Measurements from ENCODE around the gene HTRA1. TPM values are rescaled to one million over a fixed set of nuclear protein-coding genes. Genes with fewer than 3 reads are reported as not detected.

HTRA1 gene
- total RNA-seq, 1 donor from 2014 or later = 55.2 TPM

- no peak for DNase-seq (ENCODE audit: low spot score)
These were observed 93.0 kb downstream of the HTRA1 start for GRCh38 chr10:122554131-122555036.

- DNase-seq (ENCODE audit: low spot score) = no peak
These were observed 94.1 kb downstream of the HTRA1 start for GRCh38 chr10:122555442-122555841.

- no peak for DNase-seq (ENCODE audit: low spot score)
These were observed 96.2 kb downstream of the HTRA1 start for GRCh38 chr10:122557516-122557915.

- no peak for DNase-seq (ENCODE audit: low spot score)
These were observed 97.1 kb downstream of the HTRA1 start for GRCh38 chr10:122558452-122558851.

- DNase-seq (ENCODE audit: low spot score) = no peak
These were observed 97.9 kb downstream of the HTRA1 start for GRCh38 chr10:122559228-122559627.

- DNase-seq (ENCODE audit: low spot score) = no peak
These were observed 99.0 kb downstream of the HTRA1 start, which contains the start of gene DMBT1 for GRCh38 chr10:122560279-122560804. Gene DMBT1 (plus strand): TSS chr10:122560754. CDS start chr10:122560771, 17 bp downstream.

GRCh38 chr10:122561212-122561611 lies 99.9 kb downstream of the HTRA1 start:
- DNase-seq (ENCODE audit: low spot score) = no peak

- DNase-seq (ENCODE audit: low spot score) = no peak
These were observed 100.4 kb downstream of the HTRA1 start for GRCh38 chr10:122561792-122562191.

Other genes starting within 250 kb of the HTRA1 start
- 51.2 TPM for gene BTBD16, start 190.3 kb upstream of the HTRA1 start, total RNA-seq
- gene PLEKHA1, start 86.8 kb upstream of the HTRA1 start, total RNA-seq = 41.9 TPM
- gene ARMS2, start 6.9 kb upstream of the HTRA1 start, total RNA-seq = not detected
- 1.5 TPM for gene DMBT1, start 99.2 kb downstream of the HTRA1 start, total RNA-seq
- gene C10orf120, start 238.3 kb downstream of the HTRA1 start, total RNA-seq = not detected